ENCODE data around the gene MCOLN3. TPM values are rescaled to one million over a fixed set of nuclear protein-coding genes. Genes with fewer than 3 reads are reported as not detected.

Gene MCOLN3
- total and polyA plus RNA-seq, 10 donors, result 0.68 to 8.7 (median 2.0) TPM

DNA sequence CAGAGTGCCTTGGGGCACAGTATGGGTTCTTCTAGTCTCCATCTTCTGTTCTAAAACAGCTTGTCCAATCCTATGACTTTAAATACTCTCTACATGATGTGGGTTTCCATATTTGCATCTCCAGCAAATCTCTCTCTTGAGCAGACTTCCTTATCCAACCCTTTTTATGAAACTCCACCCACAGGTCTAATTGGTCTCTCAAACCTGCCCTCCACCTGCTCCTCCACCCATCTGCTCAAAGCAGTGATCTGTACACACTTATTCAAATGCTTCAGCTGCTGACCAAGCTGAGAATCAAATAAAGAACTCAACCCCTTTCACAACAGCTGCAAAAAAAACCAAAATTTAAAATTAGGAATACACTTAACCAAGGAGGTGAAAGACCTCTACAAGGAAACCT lies 62.9 kb downstream of the MCOLN3 start:
- TF ChIP-seq POLR2AphosphoS5 (IDR thresholded peaks at IDR 0.05) (no peak), POLR2A (IDR thresholded peaks at IDR 0.05) (no peak)
- TF ChIP-seq, protein P1, sequence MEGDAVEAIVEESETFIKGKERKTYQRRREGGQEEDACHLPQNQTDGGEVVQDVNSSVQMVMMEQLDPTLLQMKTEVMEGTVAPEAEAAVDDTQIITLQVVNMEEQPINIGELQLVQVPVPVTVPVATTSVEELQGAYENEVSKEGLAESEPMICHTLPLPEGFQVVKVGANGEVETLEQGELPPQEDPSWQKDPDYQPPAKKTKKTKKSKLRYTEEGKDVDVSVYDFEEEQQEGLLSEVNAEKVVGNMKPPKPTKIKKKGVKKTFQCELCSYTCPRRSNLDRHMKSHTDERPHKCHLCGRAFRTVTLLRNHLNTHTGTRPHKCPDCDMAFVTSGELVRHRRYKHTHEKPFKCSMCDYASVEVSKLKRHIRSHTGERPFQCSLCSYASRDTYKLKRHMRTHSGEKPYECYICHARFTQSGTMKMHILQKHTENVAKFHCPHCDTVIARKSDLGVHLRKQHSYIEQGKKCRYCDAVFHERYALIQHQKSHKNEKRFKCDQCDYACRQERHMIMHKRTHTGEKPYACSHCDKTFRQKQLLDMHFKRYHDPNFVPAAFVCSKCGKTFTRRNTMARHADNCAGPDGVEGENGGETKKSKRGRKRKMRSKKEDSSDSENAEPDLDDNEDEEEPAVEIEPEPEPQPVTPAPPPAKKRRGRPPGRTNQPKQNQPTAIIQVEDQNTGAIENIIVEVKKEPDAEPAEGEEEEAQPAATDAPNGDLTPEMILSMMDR (IDR thresholded peaks at IDR 0.05 in 8 of 11, conservative IDR thresholded peaks at IDR 0.05 in 3 of 11), result no peak

DNA sequence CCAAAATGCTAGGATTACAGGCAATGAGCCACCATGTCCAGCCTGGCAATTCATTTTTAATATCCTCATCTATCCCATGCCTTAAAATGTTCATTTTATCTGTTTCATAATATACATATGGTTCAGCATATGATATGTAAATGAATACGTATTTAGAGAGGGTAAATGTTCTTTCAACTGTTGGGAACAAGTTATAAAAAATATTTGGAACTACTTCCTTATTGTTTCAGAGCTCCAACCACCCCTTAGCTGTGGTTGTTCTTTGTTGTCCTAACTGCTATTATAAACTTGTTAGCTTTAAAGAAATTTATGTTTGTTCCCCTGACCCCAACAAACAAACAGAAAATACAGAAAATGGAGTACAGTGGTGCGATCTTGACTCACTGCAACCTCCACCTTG lies 65.9 kb downstream of the MCOLN3 start:
- Histone ChIP-seq H3K9me3 (peaks cover 0 to 10% (median 0%) of the 10 kb centered on the region in 8 donors), H3K4me3 (no peak overlapping the region), H3K27me3 (replicated peaks in 1 of 7) (no peaks in the 10 kb centered on the region), H3K36me3 (no peaks in the 10 kb centered on the region), H3K27ac (no peak overlapping the region), H3K4me1 (no peaks in the 10 kb centered on the region)
- 86 to 95% (median 93%) methylated on average over 2 of the region's 2 CpGs for WGBS, 5 donors
- intact Hi-C loops (cut with DNase I; ENCODE audit: low total_unique reads), result no loop called here
- TF ChIP-seq, protein P1 (IDR thresholded peaks at IDR 0.05 in 8 of 11, conservative IDR thresholded peaks at IDR 0.05 in 3 of 11), result no peak
- TF ChIP-seq POLR2AphosphoS5 (IDR thresholded peaks at IDR 0.05) (no peak), POLR2A (IDR thresholded peaks at IDR 0.05) (no peak)
- no peak for DNase-seq

More for the DNA sequence above, 62.9 kb downstream of the MCOLN3 start:
- no peaks in the 10 kb centered on the region for H3K36me3 ChIP-seq
- peaks cover 0 to 5% (median 0%) of the 10 kb centered on the region in 8 donors for H3K9me3 ChIP-seq
- no peak overlapping the region for H3K27ac ChIP-seq
- peaks cover 3 to 18% (median 8%) of the 10 kb centered on the region in 6 donors for H3K4me1 ChIP-seq
- H3K27me3 ChIP-seq (replicated peaks in 1 of 7), result no peaks in the 10 kb centered on the region
- no peak overlapping the region for H3K4me3 ChIP-seq
- DNase-seq, result no peak
- intact Hi-C loops (cut with DNase I; ENCODE audit: low total_unique reads), result no loop called here

- Histone ChIP-seq H3K9me3 (peaks cover 0 to 5% (median 0%) of the 10 kb centered on the region in 8 donors), H3K4me3 (no peak overlapping the region), H3K27ac (no peak overlapping the region), H3K4me1 (peaks cover 0 to 27% (median 18%) of the 10 kb centered on the region in 6 donors), H3K27me3 (replicated peaks in 1 of 7) (no peaks in the 10 kb centered on the region), H3K36me3 (no peaks in the 10 kb centered on the region)
- 33 to 50% (median 39%) methylated on average over 2 of the region's 2 CpGs for WGBS, 5 donors
- intact Hi-C loops (cut with DNase I; ENCODE audit: low total_unique reads), result no loop called here
- TF ChIP-seq POLR2AphosphoS5 (IDR thresholded peaks at IDR 0.05) (no peak), POLR2A (IDR thresholded peaks at IDR 0.05) (no peak)
- TF ChIP-seq, protein P1 (IDR thresholded peaks at IDR 0.05 in 8 of 11, conservative IDR thresholded peaks at IDR 0.05 in 3 of 11), result no peak
- no peak for DNase-seq
These were observed 73.3 kb downstream of the MCOLN3 start for GRCh38 chr1:84975035-84975434.

DNA sequence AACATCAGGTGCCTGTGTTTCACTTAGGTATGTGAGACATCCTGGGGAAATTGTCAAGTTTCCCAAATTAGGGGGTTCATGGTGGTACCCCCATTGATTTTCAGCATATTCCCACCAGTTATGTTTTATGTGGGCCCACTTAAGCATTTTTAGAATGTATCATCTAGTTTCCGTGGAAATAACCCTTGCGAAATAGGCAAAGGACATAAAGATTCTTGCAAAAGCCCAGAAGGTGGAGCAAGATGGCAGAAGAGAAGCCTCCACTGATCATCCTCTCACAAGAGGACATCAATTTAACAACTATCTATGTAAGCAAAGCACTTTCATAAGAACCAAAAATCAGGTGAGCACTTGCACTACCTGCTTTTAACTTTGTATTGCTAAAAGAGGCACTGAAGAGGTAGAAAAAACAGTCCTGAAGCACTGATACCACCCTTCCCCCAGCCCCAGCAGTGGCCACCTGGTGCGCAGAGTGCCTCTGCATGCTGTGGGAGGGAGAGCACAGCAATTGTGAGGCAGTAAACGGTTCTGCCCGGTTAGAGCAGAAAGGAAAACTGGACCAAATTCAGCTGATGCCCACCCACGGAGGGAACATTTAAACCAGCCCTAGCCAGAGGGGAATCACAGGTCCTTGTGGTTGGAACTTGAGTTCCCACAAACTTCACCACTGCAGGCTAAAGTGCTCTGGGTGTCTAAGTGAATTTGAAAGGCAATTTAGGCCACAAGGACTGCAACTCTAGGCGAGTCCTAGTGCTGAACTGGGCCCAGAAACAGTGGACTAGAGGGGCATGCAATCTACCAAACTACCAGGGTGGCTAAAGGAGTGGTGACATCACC lies 74.6 kb downstream of the MCOLN3 start:
- Histone ChIP-seq H3K4me3 (no peak overlapping the region), H3K9me3 (no peaks in the 10 kb centered on the region), H3K27ac (peak overlapping the region in 1 of 8 donors; percentile 38), H3K4me1 (peaks cover 0 to 27% (median 18%) of the 10 kb centered on the region in 6 donors), H3K27me3 (replicated peaks in 1 of 7) (no peaks in the 10 kb centered on the region), H3K36me3 (peaks cover 0 to 3% (median 0%) of the 10 kb centered on the region in 6 donors)
- 65 to 78% (median 70%) methylated on average over 7 of the region's 7 CpGs for WGBS, 5 donors
- intact Hi-C loops (cut with DNase I; ENCODE audit: low total_unique reads), result no loop called here
- DNase-seq, result no peak
- no peak for TF ChIP-seq POLR2A (IDR thresholded peaks at IDR 0.05)
- TF ChIP-seq, protein P1 (IDR thresholded peaks at IDR 0.05 in 8 of 11, conservative IDR thresholded peaks at IDR 0.05 in 3 of 11), result no peak
- TF ChIP-seq POLR2AphosphoS5 (IDR thresholded peaks at IDR 0.05), result no peak

Data from spleen (tissue), 11 donors.